ENCODE measurements around the gene BEGAIN. TPM values are rescaled to one million over a fixed set of nuclear protein-coding genes. Genes with fewer than 3 reads are reported as not detected.

BEGAIN gene
- total RNA-seq, 2 experiments from 2014 or later: 0.76 TPM; not detected in 1

DNA sequence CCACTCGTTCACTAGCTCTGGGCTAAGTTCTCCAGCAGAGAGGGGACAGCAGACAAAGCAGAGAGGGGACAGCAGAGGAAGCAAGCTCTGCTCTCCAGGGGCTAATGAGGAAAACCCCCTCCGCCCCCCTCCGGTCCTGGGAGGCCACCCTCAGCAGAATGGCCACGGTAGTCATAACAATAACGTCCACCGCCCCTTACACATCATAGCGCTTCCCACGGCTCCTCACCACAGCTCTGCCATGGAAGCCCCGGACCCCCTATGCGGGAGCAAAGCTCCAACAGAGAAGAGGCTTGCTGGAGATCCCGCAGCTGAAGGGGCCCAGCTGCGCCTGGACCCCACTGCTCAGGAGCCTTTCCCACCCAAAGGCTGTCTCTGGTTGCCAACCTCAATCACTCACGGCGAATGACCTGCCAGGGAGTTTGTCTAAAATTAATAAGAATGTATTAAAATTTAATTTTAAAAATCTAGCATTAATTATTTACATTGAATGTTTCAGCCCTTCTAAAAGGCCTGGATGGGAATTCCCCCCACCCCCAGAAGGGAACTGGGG, 17.4 kb downstream of the BEGAIN start:
- no peak overlapping the region for H3K27ac ChIP-seq (ENCODE audit: low read depth, low read length, poor library complexity, severe bottlenecking)
- no TSS peak for BruUV-seq (replicated peaks)
- no peaks in the 10 kb centered on the region for H3K9me2 ChIP-seq (ENCODE audit: insufficient read depth, low read length)
- DNase-seq (ENCODE audit: low spot score): no peak
- H3K36me3 ChIP-seq (ENCODE audit: insufficient read depth, low read length): no peaks in the 10 kb centered on the region
- CTCF ChIA-PET (ENCODE audit: unreplicated experiment): no interaction called here
- H3K79me2 ChIP-seq (ENCODE audit: insufficient read depth, low read depth, low read length): no peaks in the 10 kb centered on the region
- H3K4me3 ChIP-seq (ENCODE audit: low read depth, low read length, poor library complexity, severe bottlenecking): no peak overlapping the region
- no peak overlapping the region for H2AFZ ChIP-seq (ENCODE audit: low read length)
- POLR2A ChIA-PET: no interaction called here
- H3K9me3 ChIP-seq (ENCODE audit: low read length): no peaks in the 10 kb centered on the region
- intact Hi-C loops (cut with micrococcal nuclease; ENCODE audit: unreplicated experiment): no loop called here
- no peaks in the 10 kb centered on the region for H4K20me1 ChIP-seq (ENCODE audit: insufficient read depth, low read length)
- H3K4me1 ChIP-seq (ENCODE audit: insufficient read depth, low read length, poor library complexity, severe bottlenecking): peaks cover 14% of the 10 kb centered on the region
- H3K4me2 ChIP-seq (ENCODE audit: low read length): no peak overlapping the region
- TF ChIP-seq CTCF (conservative IDR thresholded peaks at IDR 0.05; ENCODE audit: low read length) (no peak), EZH2phosphoT487 (IDR thresholded peaks at IDR 0.05; ENCODE audit: borderline replicate concordance, low read depth, low read length) (no peak)

DNA sequence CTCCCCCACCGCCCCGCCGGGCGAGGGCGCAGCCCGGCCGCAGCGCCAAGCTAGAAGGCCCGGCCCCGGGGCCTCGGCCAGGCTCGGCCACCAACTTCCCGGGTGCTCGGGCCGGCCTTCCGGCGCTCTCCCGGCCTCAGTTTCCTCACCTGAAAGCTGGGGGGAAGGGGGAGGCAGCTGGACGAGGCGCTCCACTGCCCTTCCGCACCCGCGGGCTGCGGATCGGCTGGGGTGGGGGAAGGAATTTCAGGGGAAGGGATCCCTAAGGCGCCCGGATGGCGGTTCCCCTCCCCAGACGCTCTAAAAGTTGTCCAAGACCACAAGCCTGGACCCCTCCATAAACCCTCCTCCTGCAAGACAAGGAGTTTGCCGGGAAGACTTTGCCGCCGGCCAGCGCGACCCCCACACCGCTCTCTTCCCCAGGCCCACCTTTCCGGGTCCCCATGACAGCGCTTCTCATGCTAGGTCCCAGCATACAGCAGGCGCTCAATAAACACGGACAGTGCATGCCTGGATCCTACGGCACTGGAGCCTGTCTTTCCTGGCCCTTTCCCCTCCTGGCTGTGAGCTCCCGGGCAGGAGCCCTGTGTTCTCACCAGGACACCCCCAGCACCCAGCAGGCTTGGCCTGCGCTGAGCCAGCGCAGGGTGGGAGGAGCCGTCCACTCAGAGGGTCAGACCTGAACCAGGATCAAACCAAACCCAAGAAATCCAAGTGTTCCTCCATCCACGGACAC, 18.1 kb downstream of the BEGAIN start:
- Histone ChIP-seq H2AFZ (ENCODE audit: low read length) (no peak overlapping the region), H3K4me2 (ENCODE audit: low read length) (no peak overlapping the region), H3K9me2 (ENCODE audit: insufficient read depth, low read length) (no peaks in the 10 kb centered on the region), H3K4me3 (ENCODE audit: low read depth, low read length, poor library complexity, severe bottlenecking) (no peak overlapping the region), H4K20me1 (ENCODE audit: insufficient read depth, low read length) (no peaks in the 10 kb centered on the region), H3K36me3 (ENCODE audit: insufficient read depth, low read length) (no peaks in the 10 kb centered on the region), H3K79me2 (ENCODE audit: insufficient read depth, low read depth, low read length) (no peaks in the 10 kb centered on the region), H3K9me3 (ENCODE audit: low read length) (no peaks in the 10 kb centered on the region), H3K27ac (ENCODE audit: low read depth, low read length, poor library complexity, severe bottlenecking) (no peak overlapping the region), H3K4me1 (ENCODE audit: insufficient read depth, low read length, poor library complexity, severe bottlenecking) (peaks cover 14% of the 10 kb centered on the region)
- TF ChIP-seq CTCF (conservative IDR thresholded peaks at IDR 0.05; ENCODE audit: low read length): no peak
- no peak for DNase-seq (ENCODE audit: low spot score)
- intact Hi-C loops (cut with micrococcal nuclease; ENCODE audit: unreplicated experiment): no loop called here
- ChIA-PET CTCF (ENCODE audit: unreplicated experiment) (no interaction called here), POLR2A (no interaction called here)
- no TSS peak for BruUV-seq (replicated peaks)
